Measurements from ENCODE around the gene EPN2.

Gene EPN2

DNA sequence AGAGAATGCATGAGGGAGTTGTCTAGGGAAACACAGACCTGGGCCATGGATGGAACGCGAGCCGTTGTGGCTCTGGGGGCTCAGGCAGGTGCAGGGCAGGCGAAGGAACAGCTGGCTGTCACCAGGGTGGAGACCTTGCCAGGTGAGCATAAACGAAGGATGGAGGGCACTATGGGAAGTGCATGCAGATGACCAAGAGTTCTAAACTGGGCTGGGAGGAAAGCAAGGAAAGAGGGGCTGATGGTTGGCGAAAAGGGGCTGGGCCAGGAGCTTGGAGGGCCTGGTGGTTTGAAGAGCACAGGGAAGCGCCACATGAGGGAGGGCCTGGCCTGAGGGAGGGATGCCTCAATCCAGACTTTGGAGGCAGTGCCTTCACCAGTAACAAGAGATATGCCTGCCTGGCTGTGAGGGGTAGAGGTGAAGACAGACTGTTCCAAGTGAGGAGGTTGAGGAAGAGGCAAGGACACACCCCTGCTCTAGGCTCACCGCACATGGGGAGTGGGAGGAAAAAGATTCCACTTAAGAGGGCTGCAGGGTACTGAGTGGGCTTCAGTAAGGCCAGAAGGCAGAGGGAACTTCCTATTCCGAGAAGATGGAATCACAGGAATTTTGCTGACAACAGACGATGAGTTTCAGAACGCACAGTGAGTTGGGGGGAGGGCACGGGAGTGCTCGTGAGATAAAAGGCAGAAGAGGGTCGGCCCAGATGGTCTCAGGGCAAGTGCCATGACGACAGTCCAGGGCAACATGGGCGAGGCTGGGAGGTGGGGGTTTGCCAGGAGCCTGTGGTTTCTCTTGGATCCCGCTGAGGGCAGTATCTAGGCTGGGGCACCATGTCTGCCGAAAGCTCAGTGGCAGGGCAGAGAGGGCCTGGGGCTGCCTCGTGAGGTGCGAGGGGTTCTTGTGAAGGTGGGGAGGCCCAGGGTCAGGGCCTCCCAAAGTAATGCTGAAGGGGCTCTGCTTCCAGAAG is 104.8 kb downstream of the EPN2 start:
- DNase-seq (ENCODE audit: low read depth): peak; percentile 33
- H3K4me3 ChIP-seq (ENCODE audit: low read depth, low read length): no peak overlapping the region
- no peak for TF ChIP-seq CTCF (conservative IDR thresholded peaks at IDR 0.05; ENCODE audit: low read depth, low read length)

- H3K4me3 ChIP-seq (ENCODE audit: low read depth, low read length): no peak overlapping the region
- no peak for DNase-seq (ENCODE audit: low read depth)
- TF ChIP-seq CTCF (conservative IDR thresholded peaks at IDR 0.05; ENCODE audit: low read depth, low read length): no peak
Measured at GRCh38 chr17:19342611-19343255, 105.6 kb downstream of the EPN2 start.

GRCh38 chr17:19343256-19343630 is 106.1 kb downstream of the EPN2 start:
- no peak for DNase-seq (ENCODE audit: low read depth)
- TF ChIP-seq CTCF (conservative IDR thresholded peaks at IDR 0.05; ENCODE audit: low read depth, low read length): no peak
- H3K4me3 ChIP-seq (ENCODE audit: low read depth, low read length): no peak overlapping the region

DNA sequence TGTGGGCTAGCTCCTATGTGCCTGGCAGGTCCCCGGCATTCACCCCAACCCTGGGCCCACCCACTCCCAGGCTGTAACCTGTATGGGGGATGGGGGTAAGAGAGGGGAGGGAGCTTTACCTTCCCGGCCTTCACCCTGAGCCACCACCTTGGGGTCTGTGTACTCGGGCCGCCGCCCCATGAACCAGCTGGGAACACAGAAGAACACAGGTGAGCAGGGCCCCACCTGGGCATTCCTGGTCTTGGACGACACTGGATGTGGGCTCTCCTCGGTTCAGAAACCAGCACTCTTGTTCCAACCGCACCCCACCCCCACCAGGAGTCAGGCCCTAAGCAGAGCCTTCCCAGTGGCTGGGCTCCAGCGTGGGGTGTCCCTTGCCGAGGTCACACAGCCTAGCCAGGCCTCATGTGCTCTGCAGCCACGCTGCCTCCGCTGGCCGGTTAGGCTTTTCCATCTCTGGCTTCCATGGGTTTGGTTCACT is 106.5 kb downstream of the EPN2 start:
- peak; percentile 5 for TF ChIP-seq CTCF (conservative IDR thresholded peaks at IDR 0.05; ENCODE audit: low read depth, low read length)
- no peak for DNase-seq (ENCODE audit: low read depth)

DNA sequence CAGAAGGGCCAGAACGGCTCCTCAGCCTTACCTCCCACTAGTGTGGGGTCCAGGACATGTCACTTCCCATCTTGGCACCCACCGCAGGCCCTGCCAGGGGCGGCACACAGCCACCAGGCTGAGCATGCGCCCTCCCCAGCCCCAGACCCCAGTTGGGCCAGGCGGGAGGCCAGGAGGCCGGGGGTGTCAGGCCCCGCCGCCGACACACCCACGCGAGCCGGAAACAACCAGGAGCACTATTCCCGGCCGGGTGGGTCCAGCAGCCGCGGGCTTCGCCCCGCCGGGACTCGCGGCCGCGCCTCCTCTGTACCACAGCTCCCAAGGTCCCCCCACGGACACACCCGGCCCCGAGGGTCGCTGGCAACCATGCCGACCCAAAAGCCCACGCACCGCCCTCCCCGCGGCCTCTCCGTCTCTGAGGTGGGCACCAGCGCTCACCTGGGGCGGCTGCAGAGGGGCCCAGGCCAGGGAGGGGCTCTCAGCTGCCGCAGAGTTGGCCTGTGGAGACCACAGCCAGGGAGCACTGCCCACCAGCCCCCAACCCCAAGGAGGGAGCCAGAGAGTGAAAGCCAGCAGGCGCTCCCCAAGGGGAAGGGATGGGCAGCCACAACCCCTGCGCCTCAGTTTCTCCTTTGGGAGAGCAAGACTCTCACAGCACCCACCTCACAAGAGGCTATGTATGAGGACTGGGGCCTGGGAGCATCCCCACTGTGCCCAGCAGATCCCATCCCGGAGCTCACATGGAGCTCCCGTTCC is 107.3 kb downstream of the EPN2 start:
- no peak for DNase-seq (ENCODE audit: low read depth)
- TF ChIP-seq CTCF (conservative IDR thresholded peaks at IDR 0.05; ENCODE audit: low read depth, low read length): no peak
- no peak overlapping the region for H3K4me3 ChIP-seq (ENCODE audit: low read depth, low read length)

More for the DNA sequence above, 106.5 kb downstream of the EPN2 start:
- no peak overlapping the region for H3K4me3 ChIP-seq (ENCODE audit: low read depth, low read length)

- H3K4me3 ChIP-seq (ENCODE audit: low read depth, low read length): no peak overlapping the region
- TF ChIP-seq CTCF (conservative IDR thresholded peaks at IDR 0.05; ENCODE audit: low read depth, low read length): no peak
- DNase-seq (ENCODE audit: low read depth): no peak
Measured at GRCh38 chr17:19345067-19345460, 107.9 kb downstream of the EPN2 start.
